HCT116 (cell line): ENCODE measurements around the gene ACACA. TPM values are rescaled to one million over a fixed set of nuclear protein-coding genes. Genes with fewer than 3 reads are reported as not detected.

Source experiments
- ATAC-seq: fragments of 200-7000 bp; cut with Tn5 transposase; 2 replicates; pipeline ENCODE4 v1.9.1; 2020; ENCODE audit warnings: mild to moderate bottlenecking, moderate library complexity
- BruUV-seq: library from RNA; stranded (reverse); fragments of 400-500 nt; replicated peaks from 2 replicates; lab custom pipeline; 2021; lab: Mats Ljungman, UMichigan
- CTCF ChIA-PET: fragments of 300-600 bp; sonication (Branson Sonifier 250); formaldehyde crosslinking; loops from one replicate; lab custom pipeline; 2021; ENCODE audit warnings: antibody characterized with exemption; lab: Charles Lee
- POLR2A ChIA-PET: fragments of 300-600, 350-600 bp; sonication (Branson Sonifier 250); formaldehyde crosslinking; loops from one replicate; lab custom pipeline; 2021; ENCODE audit warnings: antibody characterized with exemption; lab: Charles Lee
- RAD21 ChIA-PET, 2 experiments: fragments of 300-600 bp; sonication (Branson Sonifier 250); formaldehyde crosslinking; loops; one replicate each; lab custom pipeline; 2023; ENCODE audit warnings: low total read pairs in 2 of 2; ENCODE audit not compliant: uncharacterized antibody in 2 of 2, unreplicated experiment in 2 of 2, low non-redundant PET in 1 of 2; lab: Charles Lee
- DNase-seq: peaks from one replicate; pipeline ENCODE4 v3.0.0-alpha.2; 2010; ENCODE audit warnings: low read depth, low spot score
- H2AFZ ChIP-seq: fragments of 200-600 bp; shearing (Covaris generic), sonication (generic); 2 replicates; pipeline ENCODE4 v1.6.1; 2017; ENCODE audit warnings: low read depth, mixed run types, mixed read lengths, antibody characterized with exemption, low read length; ENCODE audit not compliant: poor library complexity, severe bottlenecking
- H3K27ac ChIP-seq: 2 replicates; pipeline ENCODE4 v1.5.1; 2012; ENCODE audit warnings: low read depth, low read length
- H3K27me3 ChIP-seq: fragments of 200-600 bp; sonication (generic); 2 replicates; pipeline ENCODE4 v1.6.1; 2016; ENCODE audit warnings: mixed run types, low read length, mixed read lengths; ENCODE audit not compliant: insufficient read depth
- H3K36me3 ChIP-seq, 2 experiments: fragments of 200-500 bp in 1 of 2; fragments of 200-600 bp in 1 of 2; sonication (Bioruptor generic) in 1 of 2; sonication (generic) in 1 of 2; 2 replicates each; pipeline versions ENCODE4 v1.5.1 to v1.6.1; 2014 to 2016; ENCODE audit warnings: low read length in 2 of 2, inconsistent platforms in 1 of 2, mixed read lengths in 1 of 2, mixed run types in 1 of 2; ENCODE audit not compliant: insufficient read depth in 2 of 2, control insufficient read depth in 1 of 2
- H3K4me1 ChIP-seq, 2 experiments: fragments of 200-600 bp in 1 of 2; sonication (generic) in 1 of 2; 2 replicates each; pipeline versions ENCODE4 v1.5.1 to v1.6.1; 2012 to 2017; ENCODE audit warnings: low read length in 2 of 2, inconsistent platforms in 1 of 2, mild to moderate bottlenecking in 1 of 2, mixed read lengths in 1 of 2, mixed run types in 1 of 2, moderate library complexity in 1 of 2; ENCODE audit not compliant: insufficient read depth in 2 of 2, control insufficient read depth in 1 of 2
- H3K4me2 ChIP-seq: fragments of 200-600 bp; sonication (generic); 2 replicates; pipeline ENCODE4 v1.6.1; 2017; ENCODE audit warnings: mixed run types, low read length, mixed read lengths
- H3K4me3 ChIP-seq, 2 experiments: fragments of 200-600 bp in 1 of 2; sonication (generic) in 1 of 2; replicated peaks in 1 of 2; 2 replicates each; pipeline ENCODE4 v1.5.1; 2011 to 2016; ENCODE audit warnings: low read length in 2 of 2, control low read depth in 1 of 2, low read depth in 1 of 2, mild to moderate bottlenecking in 1 of 2, mixed read lengths in 1 of 2, mixed run types in 1 of 2
- H3K79me2 ChIP-seq: fragments of 200-600 bp; sonication (generic); 2 replicates; pipeline ENCODE4 v1.6.1; 2017; ENCODE audit warnings: mild to moderate bottlenecking, mixed run types, low read length, moderate library complexity, mixed read lengths; ENCODE audit not compliant: insufficient read depth
- H3K9ac ChIP-seq: fragments of 200-600 bp; sonication (generic); 2 replicates; pipeline ENCODE4 v1.6.1; 2016; ENCODE audit warnings: low read length, mixed read lengths
- H3K9me2 ChIP-seq: fragments of 200-600 bp; sonication (generic), shearing (Covaris generic); 2 replicates; pipeline ENCODE4 v1.6.1; 2017; ENCODE audit warnings: mixed run types, mild to moderate bottlenecking, moderate library complexity; ENCODE audit not compliant: insufficient read depth
- H3K9me3 ChIP-seq, 2 experiments: fragments of 200-500 bp in 1 of 2; fragments of 200-600 bp in 1 of 2; sonication (Bioruptor generic) in 1 of 2; sonication (generic) in 1 of 2; 2 replicates each; pipeline ENCODE4 v1.6.1; 2014 to 2017; ENCODE audit warnings: low read length in 2 of 2, mixed read lengths in 2 of 2, inconsistent platforms in 1 of 2, low read depth in 1 of 2, mild to moderate bottlenecking in 1 of 2, mixed run types in 1 of 2, moderate library complexity in 1 of 2; ENCODE audit not compliant: control insufficient read depth in 1 of 2, insufficient read depth in 1 of 2
- H4K20me1 ChIP-seq: fragments of 200-600 bp; sonication (generic), shearing (Covaris generic); 2 replicates; pipeline ENCODE4 v1.6.1; 2017; ENCODE audit warnings: mixed run types, mild to moderate bottlenecking, moderate library complexity; ENCODE audit not compliant: insufficient read depth
- CBX3 ChIP-seq: IDR thresholded peaks from 2 replicates; pipeline ENCODE4 v1.6.1; 2012; ENCODE audit warnings: low read depth
- CTCF ChIP-seq, 3 experiments: fragments of 200-600 bp in 1 of 3; sonication (generic) in 1 of 3; IDR thresholded peaks in 2 of 3; conservative IDR thresholded peaks in 1 of 3; 2 replicates each; pipeline ENCODE4 v1.5.1; 2012 to 2017; ENCODE audit warnings: low read depth in 2 of 3, low read length in 2 of 3, antibody characterized with exemption in 1 of 3, borderline replicate concordance in 1 of 3, control low read depth in 1 of 3, mild to moderate bottlenecking in 1 of 3, mixed read lengths in 1 of 3, mixed run types in 1 of 3, moderate library complexity in 1 of 3; ENCODE audit not compliant: insufficient read depth in 1 of 3
- ELF1 ChIP-seq: IDR thresholded peaks from 2 replicates; pipeline ENCODE4 v1.6.1; 2012; ENCODE audit warnings: low read depth, borderline replicate concordance
- JUND ChIP-seq: IDR thresholded peaks from 2 replicates; pipeline ENCODE4 v1.6.1; 2012
- SP1 ChIP-seq: IDR thresholded peaks from 2 replicates; pipeline ENCODE4 v1.6.1; 2012; ENCODE audit warnings: low read depth
- SRF ChIP-seq: IDR thresholded peaks from 2 replicates; pipeline ENCODE4 v1.6.1; 2012; ENCODE audit warnings: low read depth
- TCF7L2 ChIP-seq: IDR thresholded peaks from 2 replicates; pipeline ENCODE4 v1.7.0; 2011; ENCODE audit warnings: borderline replicate concordance, inconsistent platforms; ENCODE audit not compliant: insufficient read depth, insufficient read length; ENCODE audit errors: extremely low read depth
- intact Hi-C: fragments of 100-400 bp; cut with micrococcal nuclease; formaldehyde crosslinking; loops from 2 replicates; pipeline ENCODE4 v1.10.0; 2022
- total RNA-seq: library from RNA; stranded (reverse); gene quantifications from one replicate; pipeline ENCODE4 v1.2.1, GENCODE V29; 2021; ENCODE audit not compliant: unreplicated experiment
- TF ChIP-seq, protein P1 (sequence below): IDR thresholded peaks from 2 replicates; pipeline ENCODE4 v1.6.1; 2012

Gene ACACA
- total RNA-seq, 1 experiment from 2014 or later = 161 TPM

GRCh38 chr17:37134050-37134449 is 272.6 kb downstream of the ACACA start:
- no peak overlapping the region for H3K9ac ChIP-seq
- ChIA-PET POLR2A (no interaction called here), RAD21 (no interaction called here)
- no peak overlapping the region for H2AFZ ChIP-seq
- intact Hi-C loops = no loop called here
- TF ChIP-seq JUND (no peak), TCF7L2 (no peak), SP1 (no peak), CTCF (IDR thresholded peaks at IDR 0.05 in 2 of 3, conservative IDR thresholded peaks at IDR 0.05 in 1 of 3; ENCODE audit: borderline replicate concordance in 1 of 3, insufficient read depth in 1 of 3, low read depth in 2 of 3, low read length in 2 of 3) (no peak), CBX3 (no peak), SRF (no peak), ELF1 (no peak)
- TF ChIP-seq, protein P1, sequence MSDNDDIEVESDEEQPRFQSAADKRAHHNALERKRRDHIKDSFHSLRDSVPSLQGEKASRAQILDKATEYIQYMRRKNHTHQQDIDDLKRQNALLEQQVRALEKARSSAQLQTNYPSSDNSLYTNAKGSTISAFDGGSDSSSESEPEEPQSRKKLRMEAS = no peak
- TF ChIP-seq, all 23 proteins: peak for 0
- ATAC-seq (no peak), DNase-seq (no peak)
- H3K9me3 ChIP-seq = no peaks in the 10 kb centered on the region
- H3K4me3 ChIP-seq = no peak overlapping the region
- BruUV-seq = no TSS peak
- H3K27me3 ChIP-seq = no peaks in the 10 kb centered on the region
- H3K4me2 ChIP-seq = no peak overlapping the region
- H3K27ac ChIP-seq = no peak overlapping the region
- no peaks in the 10 kb centered on the region for H3K9me2 ChIP-seq
- peaks cover 16 to 19% of the 10 kb centered on the region in 2 experiments for H3K36me3 ChIP-seq
- H4K20me1 ChIP-seq = no peaks in the 10 kb centered on the region; the same call in 1 of the 2 replicates
- CTCF ChIA-PET = no interaction called here
- H3K79me2 ChIP-seq = no peaks in the 10 kb centered on the region
- H3K4me1 ChIP-seq = peaks cover 0 to 4% of the 10 kb centered on the region in 2 experiments; a peak in 1 of 4 replicates

GRCh38 chr17:37133136-37133535 is 273.5 kb downstream of the ACACA start:
- DNase-seq = no peak
- no peak overlapping the region for H2AFZ ChIP-seq
- POLR2A ChIA-PET = no interaction called here
- H3K4me1 ChIP-seq = peaks cover 0 to 4% of the 10 kb centered on the region in 2 experiments; a peak in 1 of 4 replicates
- peaks cover 18 to 24% of the 10 kb centered on the region in 2 experiments for H3K36me3 ChIP-seq
- no peak overlapping the region for H3K4me3 ChIP-seq
- H3K9ac ChIP-seq = no peak overlapping the region
- H3K27ac ChIP-seq = no peak overlapping the region
- TF ChIP-seq ELF1 = no peak
- H3K79me2 ChIP-seq = no peaks in the 10 kb centered on the region
- H3K4me2 ChIP-seq = no peak overlapping the region
- no TSS peak for BruUV-seq
- CTCF ChIA-PET = no interaction called here
- no peaks in the 10 kb centered on the region for H3K9me3 ChIP-seq
- RAD21 ChIA-PET = no interaction called here
- no peaks in the 10 kb centered on the region; the same call in 1 of the 2 replicates for H4K20me1 ChIP-seq
- ATAC-seq = no peak
- H3K27me3 ChIP-seq = no peaks in the 10 kb centered on the region
- intact Hi-C loops = no loop called here
- H3K9me2 ChIP-seq = no peaks in the 10 kb centered on the region
